Bone marrow (tissue), 2 donors: Measurements from ENCODE around the gene RPS6KA5.
"Not testable (repeated sequence)": the region's sequence is repeated elsewhere in the genome, so short reads cannot be mapped to it uniquely, and the experiment has no call there.

ENCODE experiments used
- DNase-seq, 2 donors: peaks; one replicate each; lab custom pipeline; 2025; lab: John Stamatoyannopoulos, UW

RPS6KA5 gene

DNA sequence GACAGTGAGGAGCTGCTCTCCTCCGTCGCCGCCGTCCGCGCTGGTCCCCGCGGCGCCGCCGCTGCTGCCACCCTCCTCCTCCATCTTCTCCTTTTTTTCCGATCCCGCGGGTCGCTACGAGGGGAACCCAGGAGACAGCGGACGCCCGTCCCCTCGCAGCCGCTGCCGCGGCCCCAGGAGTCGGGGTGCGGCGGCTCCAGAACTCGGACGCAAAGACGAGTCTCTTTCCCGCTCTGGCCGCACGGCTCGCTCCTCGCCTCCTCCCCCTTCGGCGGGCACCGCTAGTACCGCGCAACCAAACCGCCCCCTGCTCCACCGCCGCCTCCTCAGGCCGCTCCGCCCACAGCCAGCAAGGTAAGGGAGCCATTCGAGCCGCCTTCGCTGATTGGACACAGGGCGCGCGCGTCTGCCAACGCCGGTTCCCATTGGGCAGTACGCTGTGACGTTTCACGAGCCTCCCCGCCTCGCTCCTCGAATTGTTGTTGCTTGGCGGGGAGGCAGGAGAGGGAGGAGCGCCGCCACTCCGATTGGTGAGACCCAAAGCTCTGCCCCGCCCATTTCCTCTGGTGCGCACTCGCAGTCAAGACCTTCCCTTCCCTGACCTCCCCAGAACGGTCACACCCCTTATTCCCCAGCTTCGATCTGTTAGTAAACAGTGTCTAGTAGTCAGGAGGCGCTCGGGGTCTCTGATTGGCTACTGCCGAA, at the start of gene RPS6KA5:
RPS6KA5 (minus strand) TSS at position 291 of the 705 bp plus-strand sequence; CDS start at position 84, 207 bp downstream.
- DNase-seq = peak; percentile 94 to 100

DNA sequence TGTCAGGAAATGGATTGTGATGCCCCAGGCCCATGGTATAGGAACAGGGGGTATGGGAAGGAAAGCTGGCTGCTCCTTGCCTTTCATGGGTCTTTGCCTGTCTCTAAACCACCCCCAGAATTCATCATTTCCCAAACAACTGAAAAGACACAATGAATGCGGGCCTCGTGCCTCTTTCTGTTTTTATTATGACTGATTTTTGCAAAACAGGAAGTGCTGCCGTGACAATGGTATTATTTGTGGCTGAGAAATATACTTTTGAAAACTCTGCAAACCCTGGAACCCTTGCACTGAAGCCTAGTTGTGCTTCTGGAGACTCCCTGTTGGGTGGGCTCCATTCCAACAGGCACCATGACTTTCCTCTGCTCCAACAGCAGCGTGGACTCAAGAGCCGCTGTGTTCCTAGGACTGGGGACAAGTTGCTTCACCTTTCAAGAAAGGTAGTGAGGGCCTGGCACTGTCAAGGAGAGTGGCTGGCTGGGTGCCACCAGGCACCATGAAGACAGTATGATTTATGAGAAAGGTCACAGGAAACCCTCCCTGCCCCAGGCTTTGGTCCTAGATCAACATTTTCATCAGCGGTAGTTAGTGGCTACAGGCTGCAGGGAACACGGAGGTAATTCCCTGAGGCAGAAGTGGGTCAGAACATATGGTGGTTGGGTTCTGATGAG, 48.6 kb upstream of the RPS6KA5 start:
- peak in 1 of 2 donors; percentile 75 for DNase-seq

DNA sequence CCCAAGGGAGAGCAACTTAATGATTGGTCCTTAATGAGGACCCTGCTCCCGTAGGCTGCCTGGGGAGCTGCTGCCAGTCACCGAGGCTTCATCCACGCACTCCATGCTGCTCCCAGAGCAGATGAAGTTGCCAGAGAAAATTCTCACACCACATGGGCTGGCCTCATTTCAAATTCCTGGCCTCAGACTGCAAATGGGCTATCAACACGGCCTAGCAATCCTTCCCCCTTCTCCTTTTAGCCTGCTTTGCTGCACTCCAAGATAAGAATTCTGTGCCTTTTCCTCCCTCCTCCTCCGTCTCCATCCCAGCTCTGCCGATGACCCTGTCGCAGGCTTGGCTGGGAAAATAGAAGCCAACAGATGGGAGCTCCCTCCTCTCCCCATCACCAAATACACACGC, 42.7 kb upstream of the RPS6KA5 start:
- DNase-seq = no peak

DNA sequence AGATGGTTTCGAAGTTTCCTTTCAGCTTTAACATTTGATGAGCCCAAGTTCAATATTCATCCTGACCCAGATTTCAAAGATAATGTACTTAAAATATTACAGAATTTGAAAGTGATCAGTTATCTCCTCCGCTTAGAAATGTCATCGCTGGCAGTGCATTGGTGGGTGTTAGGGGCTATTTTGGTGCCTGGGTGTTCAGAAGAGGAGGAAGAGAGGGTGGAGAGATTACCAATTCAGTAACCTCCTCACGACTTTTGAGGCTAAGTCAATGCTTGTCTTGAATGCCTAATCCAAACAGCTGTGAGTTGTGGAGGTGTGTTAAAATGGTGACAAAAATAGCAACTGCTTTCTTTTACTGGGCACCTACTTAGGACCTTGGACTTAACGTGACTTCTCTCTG, 39.7 kb upstream of the RPS6KA5 start:
- DNase-seq = no peak

DNA sequence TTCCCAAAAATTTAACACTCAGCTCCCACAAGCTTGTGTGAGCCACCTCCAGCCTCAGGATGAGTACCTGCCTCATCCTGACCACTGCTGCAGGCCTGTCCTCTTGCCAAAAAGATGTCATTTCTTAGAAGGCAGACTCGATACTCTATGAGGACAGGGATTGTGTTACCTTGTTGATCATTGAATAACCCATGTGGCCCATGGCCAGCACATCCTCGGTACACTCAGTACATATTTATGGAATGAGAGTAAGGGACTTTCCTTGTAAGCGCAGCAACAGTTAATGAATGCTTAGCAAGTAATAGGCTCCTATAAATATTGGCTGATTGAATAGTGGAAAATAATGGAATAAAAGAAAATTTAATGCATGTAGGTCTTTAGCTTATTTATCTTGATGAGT, 38.1 kb upstream of the RPS6KA5 start:
- DNase-seq = no peak

DNA sequence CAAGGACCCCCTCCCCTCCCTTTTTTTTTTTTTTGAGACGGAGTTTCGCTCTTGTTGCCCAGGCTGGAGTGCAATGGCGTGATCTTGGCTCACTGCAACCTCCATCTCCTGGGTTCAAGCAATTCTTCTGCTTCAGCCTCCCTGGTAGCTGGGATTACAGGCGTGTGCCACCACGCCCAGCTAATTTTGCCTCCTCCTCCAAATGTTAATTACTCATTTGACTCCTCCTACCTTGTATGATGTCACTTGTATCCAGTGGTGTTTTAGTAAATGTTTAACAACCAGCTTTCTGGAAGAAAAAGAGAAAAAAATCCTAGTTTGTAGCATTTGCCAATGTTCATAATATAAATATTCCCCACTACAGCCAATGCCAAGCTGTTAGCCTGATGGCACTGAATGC, 37.2 kb upstream of the RPS6KA5 start:
- DNase-seq = not testable (repeated sequence)

DNA sequence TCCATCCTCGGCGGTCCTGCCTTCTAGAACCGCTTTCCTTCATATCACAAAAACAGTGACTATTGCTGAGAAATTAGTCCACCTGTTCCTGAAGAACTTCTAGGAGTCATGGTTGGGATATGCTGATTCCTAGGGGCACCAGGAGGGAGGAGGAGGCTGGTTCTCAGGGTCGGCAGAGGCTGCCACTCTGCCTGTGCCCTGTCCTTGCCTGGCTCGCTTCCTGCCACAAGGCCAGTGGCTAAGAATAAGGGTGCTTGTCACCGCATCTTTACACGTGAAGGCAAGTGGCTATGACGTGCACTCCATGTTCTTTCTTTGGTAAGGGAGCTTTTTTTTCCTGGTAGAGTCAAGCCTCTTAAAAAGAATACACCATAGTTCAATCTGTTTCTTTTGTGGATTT, 34.7 kb upstream of the RPS6KA5 start:
- DNase-seq = no peak

DNA sequence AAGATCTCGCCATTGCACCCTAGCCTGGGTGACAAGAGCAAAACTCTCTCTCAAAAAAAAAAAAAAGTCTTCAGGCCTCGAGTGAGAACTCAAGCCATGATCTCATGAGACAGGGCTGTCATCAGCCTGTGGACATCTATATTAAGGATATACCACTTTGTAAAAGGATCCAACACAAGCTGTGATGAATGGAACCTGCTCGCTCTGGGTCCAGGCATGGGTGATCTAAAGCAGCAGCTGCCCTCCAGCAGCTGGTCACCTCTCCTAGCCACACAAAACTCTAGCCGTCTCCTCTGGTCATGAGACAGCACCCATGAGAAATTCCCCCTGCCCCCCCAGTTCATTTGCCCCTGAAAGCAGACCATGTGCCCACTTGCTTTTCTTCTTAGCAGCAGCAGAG, 34.3 kb upstream of the RPS6KA5 start:
- DNase-seq = no peak

DNA sequence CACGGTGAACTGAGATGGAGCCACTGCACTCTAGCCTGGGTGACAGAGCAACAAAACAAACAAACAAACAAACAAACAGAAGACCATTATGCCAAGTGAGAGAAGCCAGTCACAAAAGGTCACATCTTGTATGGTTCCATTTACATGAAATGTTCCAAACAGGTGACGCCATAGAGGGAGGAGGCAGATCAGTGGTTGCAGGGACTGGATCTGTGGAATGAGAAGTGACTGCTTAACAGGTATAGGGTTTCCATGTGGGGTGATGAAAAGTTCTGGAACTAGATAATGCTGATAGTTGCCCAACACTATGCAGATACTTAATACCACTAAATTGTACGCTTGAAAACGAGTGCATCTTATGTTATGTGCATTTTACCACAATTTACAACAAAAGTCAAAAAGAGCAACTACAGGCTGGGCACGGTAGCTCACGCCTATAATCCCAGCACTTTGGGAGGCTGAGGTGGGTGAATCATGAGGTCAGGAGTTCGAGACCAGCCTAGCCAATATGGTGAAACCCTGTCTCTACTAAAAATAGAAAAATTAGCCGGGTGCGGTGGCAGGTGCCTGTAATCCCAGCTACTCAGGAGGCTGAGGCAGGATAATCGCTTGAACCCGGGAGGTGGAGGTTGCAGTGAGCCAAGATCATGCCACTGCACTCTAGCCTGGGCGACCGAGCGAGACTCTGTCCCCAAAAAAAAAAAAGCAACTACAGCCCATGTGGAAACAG, 33.5 kb upstream of the RPS6KA5 start:
- not testable (repeated sequence) for DNase-seq

DNA sequence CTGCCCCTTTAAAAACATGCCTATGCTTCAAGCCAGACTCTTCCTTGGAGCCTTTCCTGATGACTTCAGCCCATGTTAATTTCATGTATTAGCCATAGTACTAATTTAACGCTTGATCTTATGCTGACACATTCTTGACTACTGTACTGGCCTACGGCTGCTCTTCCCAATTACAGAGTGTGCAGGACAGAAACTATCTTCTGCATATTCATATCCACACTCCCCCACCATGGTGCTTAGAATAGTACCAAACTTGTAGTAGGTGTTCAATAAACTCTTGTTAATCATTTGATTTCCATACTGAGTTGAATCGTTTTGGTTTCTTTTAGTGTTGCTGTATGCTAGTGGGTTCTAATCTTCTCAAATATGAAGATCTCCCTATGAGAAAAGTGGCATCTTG, 31.6 kb upstream of the RPS6KA5 start:
- no peak for DNase-seq

DNA sequence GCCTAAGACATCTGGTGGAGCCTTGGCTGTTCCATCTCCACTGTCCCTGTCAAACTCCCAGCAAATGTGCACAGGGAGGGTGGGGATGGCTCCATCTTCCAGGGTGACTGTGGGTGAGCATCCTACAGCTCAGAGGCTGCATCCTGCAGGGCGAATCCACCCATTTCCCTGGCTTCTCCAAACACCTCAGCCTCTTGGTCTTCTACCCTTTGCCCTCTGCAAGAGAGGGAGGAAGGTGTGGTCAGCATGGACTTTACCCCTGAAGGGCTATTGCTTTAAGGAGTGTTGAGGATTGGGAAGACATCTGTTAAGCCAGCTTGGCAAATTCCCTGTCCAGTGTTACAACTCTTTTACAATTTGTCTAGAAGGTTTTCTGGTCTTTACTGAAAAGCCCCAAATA, 30.3 kb upstream of the RPS6KA5 start:
- DNase-seq = no peak

DNA sequence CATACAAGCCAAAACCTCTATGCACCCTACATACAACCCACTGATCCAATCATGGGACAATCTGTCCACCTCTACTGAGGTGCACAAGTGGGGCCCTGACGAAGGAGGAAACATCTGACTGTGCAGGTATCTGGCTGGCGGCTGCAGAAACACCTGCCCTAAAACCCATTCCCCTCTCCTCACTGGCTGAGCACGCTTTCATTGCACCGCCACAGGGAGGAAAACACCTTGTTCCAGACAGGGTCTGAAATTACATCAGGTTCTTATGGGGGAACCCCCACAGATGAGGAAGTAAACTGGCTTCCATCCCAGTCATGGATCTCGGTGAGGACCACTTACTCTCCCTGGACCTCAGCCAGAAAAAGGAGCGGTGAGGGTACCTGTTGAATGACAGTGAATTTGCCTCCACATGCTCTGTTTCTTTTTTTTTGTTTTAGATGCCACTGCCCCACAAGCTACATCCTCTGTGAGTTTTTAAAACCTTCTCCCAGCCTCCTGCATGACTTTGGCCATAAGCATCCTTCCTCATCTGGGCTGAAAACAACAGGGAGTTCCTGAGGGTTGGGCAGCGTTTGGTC, 29.6 kb upstream of the RPS6KA5 start:
- no peak for DNase-seq

DNA sequence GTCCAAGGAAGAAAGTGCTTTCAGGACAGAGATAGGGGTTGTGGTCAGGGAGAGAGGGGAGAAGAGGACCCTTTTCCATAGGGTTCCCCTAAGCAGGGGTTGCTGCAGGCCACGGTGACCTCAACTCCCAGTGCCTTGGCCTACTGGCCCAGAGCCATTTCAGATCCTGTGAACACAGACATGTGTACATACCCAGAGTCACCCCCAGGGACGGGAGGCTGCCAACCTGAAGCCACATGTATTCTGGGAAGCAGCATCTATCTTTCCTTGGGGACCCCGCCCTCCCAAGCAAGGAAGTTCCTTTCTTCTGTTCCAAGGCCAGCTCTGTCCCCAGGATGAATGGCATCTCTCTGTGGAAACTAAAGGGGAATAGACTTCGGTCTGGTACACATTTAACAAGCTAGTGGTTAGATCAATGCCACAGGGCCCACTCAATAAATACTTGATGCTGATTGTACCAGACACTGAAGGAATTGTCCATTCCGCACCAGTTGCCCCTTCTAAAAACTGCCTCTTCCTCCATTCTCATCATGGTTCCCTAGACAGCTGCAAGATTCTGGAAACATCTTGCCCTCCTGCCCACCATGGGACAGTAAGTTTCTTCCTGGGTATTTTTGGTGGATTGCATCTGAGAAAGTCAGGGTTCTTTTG, 28.3 kb upstream of the RPS6KA5 start:
- no peak for DNase-seq

DNA sequence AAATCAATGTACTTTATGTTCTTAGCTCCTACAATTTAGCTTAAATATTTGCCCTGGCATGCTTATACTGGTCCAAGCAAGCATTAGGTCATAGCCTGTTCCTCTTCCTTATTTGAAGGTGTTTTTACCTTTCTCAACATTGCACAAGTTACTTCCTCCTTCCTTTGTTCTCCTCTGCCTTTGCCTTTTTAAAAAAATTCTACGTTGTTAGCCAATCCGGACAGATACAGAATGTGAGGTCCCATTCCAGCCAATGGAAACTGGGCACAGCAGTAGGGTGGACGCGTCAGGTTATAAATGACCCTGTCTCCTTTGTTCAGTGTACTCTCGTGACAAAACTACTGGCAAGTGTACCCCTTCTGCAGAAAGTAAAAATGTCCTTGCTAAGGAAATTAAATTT, 27.0 kb upstream of the RPS6KA5 start:
- DNase-seq = not testable (repeated sequence)

DNA sequence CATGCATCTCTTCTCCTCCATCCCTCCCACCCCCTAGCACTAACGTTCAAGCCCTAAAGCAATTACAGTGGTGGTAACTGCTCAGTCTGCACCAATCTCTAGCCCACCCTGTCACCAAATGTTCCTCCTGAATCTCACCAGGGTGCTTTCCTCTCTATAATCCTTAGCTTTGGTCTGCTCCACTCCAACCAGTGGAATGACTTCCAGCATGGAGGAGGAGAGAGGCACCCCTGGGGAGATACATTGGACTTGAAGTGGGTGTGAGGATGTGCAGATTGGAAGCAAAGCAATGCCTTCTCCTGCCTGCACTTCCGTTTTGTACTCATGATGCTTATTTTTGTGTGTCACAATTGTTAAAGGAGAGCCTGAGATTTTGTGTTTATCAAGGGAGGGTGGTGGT, 24.1 kb upstream of the RPS6KA5 start:
- DNase-seq = no peak

DNA sequence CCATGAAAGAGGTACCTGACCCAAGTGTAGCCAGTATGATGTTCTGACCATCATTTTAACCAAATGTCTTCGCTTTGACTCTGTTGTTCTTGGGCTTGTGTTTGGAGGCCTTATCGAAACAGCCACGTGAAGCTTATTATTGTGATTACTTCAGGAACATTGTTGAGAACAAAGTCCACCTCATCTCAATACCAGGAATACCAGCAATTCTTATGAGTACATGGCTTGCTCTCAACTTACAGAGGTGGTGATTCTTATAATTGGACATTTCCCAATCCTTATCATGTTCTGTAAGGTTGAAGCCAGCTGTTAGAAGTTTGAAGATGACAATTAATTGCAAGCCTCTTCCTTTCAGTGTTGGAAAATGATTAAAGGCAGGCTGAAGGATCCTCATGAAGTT, 21.8 kb upstream of the RPS6KA5 start:
- no peak for DNase-seq

DNA sequence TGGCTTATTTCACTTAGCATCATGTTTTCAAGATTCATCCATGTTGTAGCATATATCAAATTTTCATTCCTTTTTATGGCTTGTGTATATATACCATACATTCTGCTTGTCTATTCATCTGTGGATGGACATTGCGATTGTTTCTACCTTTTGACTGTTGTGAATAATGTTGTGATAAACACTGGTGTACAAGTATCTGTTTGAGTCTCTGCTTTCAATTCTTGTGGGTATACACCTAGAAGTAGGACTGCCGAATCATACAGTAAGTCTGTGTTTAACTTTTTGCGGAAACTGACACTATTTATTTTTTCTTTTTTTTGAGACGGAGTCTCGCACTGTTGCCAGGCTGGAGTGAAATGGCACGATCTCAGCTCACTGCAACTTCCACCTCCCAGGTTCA, 19.6 kb upstream of the RPS6KA5 start:
- no peak for DNase-seq

DNA sequence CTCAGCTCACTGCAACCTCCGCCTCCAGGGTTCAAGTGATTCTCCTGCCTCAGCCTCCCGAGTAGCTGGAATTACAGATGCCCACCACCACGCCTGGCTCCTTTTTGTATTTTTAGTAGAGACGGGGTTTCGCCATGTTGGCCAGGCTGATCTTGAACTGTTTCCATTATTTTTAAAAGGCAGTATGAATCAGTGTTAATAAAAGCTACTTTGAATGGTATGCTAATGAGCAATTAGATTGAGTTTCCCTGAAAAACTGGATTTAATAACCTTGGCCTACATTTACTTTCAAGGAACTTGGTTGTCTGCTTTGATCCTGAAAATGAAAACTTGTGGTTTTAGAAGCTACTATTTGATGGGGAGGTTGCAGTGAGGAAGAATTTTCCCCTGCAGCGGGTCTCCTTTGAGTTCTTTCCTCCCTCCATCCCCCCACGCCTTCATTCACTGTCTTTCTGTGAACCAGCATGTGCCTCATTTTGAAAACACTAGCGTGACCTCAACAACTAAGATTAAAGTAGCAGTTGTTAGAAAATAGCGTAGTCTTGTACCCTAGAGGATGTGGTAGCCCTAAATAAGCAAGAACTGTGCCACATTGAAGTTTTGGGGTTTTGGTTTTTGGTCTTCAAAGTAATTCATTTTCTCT, 17.8 kb upstream of the RPS6KA5 start:
- no peak for DNase-seq

DNA sequence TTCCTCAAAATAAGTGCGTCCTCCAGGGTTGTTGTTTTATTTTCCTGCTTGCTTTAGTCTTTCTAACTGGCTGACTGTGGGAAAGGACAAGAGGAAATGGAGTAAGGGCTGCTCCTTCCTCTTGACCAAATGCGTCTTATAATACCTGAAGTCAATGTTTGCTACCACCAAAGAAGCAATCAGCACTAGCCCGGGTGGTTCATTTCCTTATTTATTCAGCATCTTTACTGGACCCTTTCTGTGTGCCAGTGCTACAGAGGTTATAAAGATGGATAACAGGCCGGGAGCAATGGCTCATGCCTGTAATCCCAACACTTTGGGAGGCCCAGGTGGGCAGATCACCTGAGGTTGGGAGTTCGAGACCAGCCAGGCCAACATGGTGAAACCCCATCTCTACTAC, 15.1 kb upstream of the RPS6KA5 start:
- no peak for DNase-seq

DNA sequence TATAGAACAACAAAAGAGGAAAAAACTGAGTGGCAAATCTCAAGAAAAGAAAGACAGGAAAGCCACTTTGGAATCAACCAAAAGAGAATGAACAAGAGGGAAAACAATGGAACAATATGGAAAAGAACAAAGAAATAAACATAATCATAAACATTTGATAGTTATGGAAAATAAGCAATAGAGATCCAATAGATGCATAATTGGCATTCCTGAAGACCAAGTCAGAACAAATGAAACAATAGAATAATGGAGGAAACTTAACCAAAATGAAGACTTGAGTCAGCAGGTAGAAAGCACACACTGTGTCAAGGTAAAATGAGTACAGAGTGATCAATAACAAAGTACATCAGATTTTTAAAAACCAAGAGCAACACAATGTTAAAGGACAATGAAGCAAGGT, 10.1 kb upstream of the RPS6KA5 start:
- DNase-seq = no peak

DNA sequence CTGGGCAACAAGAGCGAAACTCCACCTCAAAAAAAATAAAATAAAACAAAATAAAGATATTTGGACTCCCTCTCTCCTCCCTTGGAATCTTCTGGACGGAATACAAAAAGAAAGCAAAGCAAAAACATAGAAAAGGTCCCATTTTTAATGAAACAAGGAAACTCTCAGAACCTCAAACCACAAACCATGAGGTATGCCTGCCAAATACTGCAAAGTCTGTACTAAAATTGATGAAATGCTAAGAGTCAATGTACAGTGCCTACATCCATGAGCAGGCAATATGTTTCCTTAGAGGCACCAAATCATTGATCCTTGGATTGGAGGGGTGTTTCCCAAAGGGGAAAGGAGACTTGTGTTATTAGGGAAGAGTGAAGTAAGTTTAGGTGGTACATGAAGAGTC, 8.2 kb upstream of the RPS6KA5 start:
- no peak for DNase-seq

DNA sequence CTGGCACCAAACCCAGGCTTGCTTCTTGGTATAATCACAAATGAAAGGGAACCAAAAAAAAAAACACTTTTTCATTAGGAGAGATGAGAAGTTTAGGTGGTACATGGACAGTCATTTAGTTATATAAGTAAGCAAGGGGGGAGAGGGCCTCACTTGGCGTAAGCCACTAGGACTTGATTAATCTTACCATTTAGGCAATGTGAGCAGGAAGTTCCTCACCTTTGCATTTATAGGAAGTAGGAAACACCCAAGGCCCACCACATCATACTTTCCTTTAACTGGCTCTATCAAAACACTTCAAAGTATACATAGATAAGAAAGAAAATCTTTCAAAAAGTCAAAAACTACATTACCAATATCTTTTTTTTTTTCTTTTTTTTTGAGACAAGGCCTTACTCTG, 6.7 kb upstream of the RPS6KA5 start:
- DNase-seq = no peak
